ENCODE results near the gene HLF. TPM values are rescaled to one million over a fixed set of nuclear protein-coding genes. Genes with fewer than 3 reads are reported as not detected.
"Not testable (repeated sequence)": the region's sequence is repeated elsewhere in the genome, so short reads cannot be mapped to it uniquely, and the experiment has no call there.

Gene HLF
- total RNA-seq, 8 experiments from 2014 or later = 0.31 to 2.6 (median 0.77) TPM

- no peak overlapping the region for H3K27ac ChIP-seq
- no peaks in the 10 kb centered on the region for H3K4me1 ChIP-seq (replicated peaks in 1 of 2)
- in situ Hi-C loops (cut with MboI; ENCODE audit: low pct_unique_long_range_greater_than_20kb in 2 of 9, low sequenced_read_pairs in 9 of 9, unreplicated experiment in 9 of 9) = loop anchor here in 2 of 9 experiments (25.0 kb wide), 1 partner anchor 338 kb away; no protein-coding TSS in a partner anchor
- no peak for ATAC-seq (replicated peaks in 6 of 8)
- H3K4me3 ChIP-seq = no peak overlapping the region
- 0 to 100% (median 71%) methylated on average over 1 to 2 of the region's 2 CpGs; no CpG with 5 or more reads in 1 of the 10 experiments for WGBS, 10 experiments
These were observed 60.6 kb downstream of the HLF start for GRCh38 chr17:55325406-55325805.

GRCh38 chr17:55326030-55326429, 61.3 kb downstream of the HLF start:
- WGBS, 10 experiments = 80 to 100% (median 85%) methylated on average over 1 to 7 of the region's 7 CpGs; no CpG with 5 or more reads in 4 of the 10 experiments
- ATAC-seq (replicated peaks in 6 of 8) = no peak
- in situ Hi-C loops (cut with MboI; ENCODE audit: low pct_unique_long_range_greater_than_20kb in 2 of 9, low sequenced_read_pairs in 9 of 9, unreplicated experiment in 9 of 9) = loop anchor here in 2 of 9 experiments (25.0 kb wide), 1 partner anchor 339 kb away; no protein-coding TSS in a partner anchor

DNA sequence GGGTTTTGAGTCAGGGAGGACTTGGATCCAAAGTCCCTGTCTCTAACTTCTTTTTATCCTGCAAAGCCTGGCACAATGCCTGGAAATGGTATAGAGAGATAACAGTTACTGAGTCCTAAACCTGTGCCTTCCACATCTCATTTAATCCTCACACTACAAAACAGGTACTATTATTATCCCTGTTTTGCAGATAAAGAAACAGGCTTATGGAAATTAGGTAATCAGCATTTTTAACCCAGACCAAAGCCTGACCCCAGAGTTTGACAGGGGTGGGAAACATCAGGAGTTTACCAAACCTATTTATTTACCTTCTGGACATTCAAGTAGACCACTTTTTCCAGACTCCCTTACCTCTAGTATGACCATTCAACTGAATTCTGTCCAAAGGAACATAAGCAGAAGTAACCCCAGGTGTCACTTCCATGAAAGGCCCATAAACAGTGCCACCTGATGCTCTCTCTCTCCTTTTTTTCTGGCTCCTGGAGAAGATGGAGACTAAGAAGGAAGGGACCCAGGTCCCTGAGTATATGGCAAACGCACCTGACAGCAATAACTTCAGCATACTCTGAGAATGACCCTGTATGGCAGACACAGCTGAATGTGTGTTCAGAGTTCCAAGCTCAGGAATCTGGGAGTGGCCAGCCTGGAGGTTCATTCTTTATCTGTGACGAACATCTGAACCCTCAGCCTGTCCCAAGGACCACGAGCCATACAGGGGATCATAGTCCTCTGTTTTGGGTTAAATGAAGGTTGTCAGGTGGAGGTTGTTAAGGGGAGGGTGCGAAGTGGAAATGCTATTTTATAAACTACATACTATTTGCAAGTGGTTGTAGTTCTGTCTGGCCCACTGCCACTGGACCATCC, 62.7 kb downstream of the HLF start:
- in situ Hi-C loops (cut with MboI; ENCODE audit: low pct_unique_long_range_greater_than_20kb in 2 of 9, low sequenced_read_pairs in 9 of 9, unreplicated experiment in 9 of 9) = loop anchor here in 2 of 9 experiments (25.0 kb wide), 1 partner anchor 340 kb away; no protein-coding TSS in a partner anchor
- ATAC-seq (replicated peaks in 6 of 8) = peak in 2 of 8 experiments; percentile 75 to 95
- WGBS, 10 experiments = 29 to 100% (median 42%) methylated on average over 1 to 4 of the region's 4 CpGs; no CpG with 5 or more reads in 2 of the 10 experiments
- no peaks in the 10 kb centered on the region for H3K4me1 ChIP-seq (replicated peaks in 1 of 2)
- no peak overlapping the region for H3K4me3 ChIP-seq
- H3K27ac ChIP-seq = no peak overlapping the region

More at GRCh38 chr17:55326030-55326429, 61.3 kb downstream of the HLF start:
- Histone ChIP-seq H3K4me3 (no peak overlapping the region), H3K4me1 (replicated peaks in 1 of 2) (no peaks in the 10 kb centered on the region), H3K27ac (no peak overlapping the region)

DNA sequence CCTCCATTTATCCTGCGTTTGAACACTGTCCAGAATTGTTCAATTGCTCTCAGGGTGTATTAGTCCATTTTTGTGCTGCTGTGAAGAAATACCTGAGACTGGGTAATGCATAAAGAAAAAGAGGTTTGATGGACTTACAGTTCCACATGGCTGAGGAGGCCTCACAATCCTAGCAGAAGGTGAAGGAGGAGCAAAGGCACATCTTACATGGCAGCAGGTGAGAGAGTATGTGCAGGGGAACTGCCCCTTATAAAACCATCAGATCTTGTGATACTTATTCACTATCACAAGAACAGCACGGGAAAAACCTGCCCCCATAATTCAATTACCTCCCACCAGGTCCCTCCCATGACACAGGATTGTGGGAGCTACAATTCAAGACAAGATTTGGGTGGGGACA, 63.8 kb downstream of the HLF start:
- ATAC-seq (replicated peaks in 6 of 8); H3K4me3 ChIP-seq; H3K27ac ChIP-seq; H3K4me1 ChIP-seq (replicated peaks in 1 of 2): not testable (repeated sequence)
- in situ Hi-C loops (cut with MboI; ENCODE audit: low pct_unique_long_range_greater_than_20kb in 2 of 9, low sequenced_read_pairs in 9 of 9, unreplicated experiment in 9 of 9) = loop anchor here in 2 of 9 experiments (25.0 kb wide), 1 partner anchor 341 kb away; no protein-coding TSS in a partner anchor
- 0 to 86% (median 67%) methylated on average over 1 to 2 of the region's 2 CpGs; no CpG with 5 or more reads in 3 of the 10 experiments for WGBS, 10 experiments

DNA sequence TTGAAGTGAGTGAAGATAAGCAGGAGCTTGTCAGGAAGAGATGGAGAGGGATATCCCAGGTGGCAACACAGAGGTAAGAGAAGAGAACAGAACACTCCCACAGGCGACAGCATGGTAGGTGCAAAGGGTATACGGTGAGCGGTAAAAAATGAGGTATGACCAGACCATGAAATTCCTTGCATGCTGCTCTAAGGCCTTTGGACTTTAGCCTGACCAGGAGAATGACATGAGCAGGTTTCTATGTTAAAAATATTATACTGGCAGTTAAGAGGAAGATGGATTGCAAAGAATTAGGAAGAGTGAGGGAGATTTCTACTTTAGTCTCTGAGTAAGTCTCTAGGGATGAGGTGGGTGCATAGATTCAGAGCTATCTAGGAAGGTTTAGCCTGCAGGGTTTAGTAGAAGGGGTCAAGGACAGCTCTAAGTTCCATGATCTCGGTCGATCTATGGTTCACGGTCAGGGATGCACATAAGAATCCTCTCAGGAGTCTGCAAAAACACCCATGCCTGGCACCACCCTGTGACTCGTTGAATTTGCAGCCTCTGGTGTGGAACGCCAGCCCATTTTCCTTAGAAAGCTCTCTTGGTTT, 65.7 kb downstream of the HLF start:
- H3K4me3 ChIP-seq = no peak overlapping the region
- no peak overlapping the region for H3K27ac ChIP-seq
- in situ Hi-C loops (cut with MboI; ENCODE audit: low pct_unique_long_range_greater_than_20kb in 2 of 9, low sequenced_read_pairs in 9 of 9, unreplicated experiment in 9 of 9) = loop anchor here in 2 of 9 experiments (25.0 kb wide), 1 partner anchor 343 kb away; no protein-coding TSS in a partner anchor
- H3K4me1 ChIP-seq (replicated peaks in 1 of 2) = no peaks in the 10 kb centered on the region
- ATAC-seq (replicated peaks in 6 of 8) = peak in 1 of 8 experiments; percentile 15
- 0 to 97% (median 89%) methylated on average over 1 to 8 of the region's 8 CpGs for WGBS, 10 experiments

- Histone ChIP-seq H3K27ac (no peak overlapping the region), H3K4me1 (replicated peaks in 1 of 2) (no peaks in the 10 kb centered on the region), H3K4me3 (no peak overlapping the region)
- no peak for ATAC-seq (replicated peaks in 6 of 8)
- WGBS, 10 experiments = 70 to 98% (median 86%) methylated on average over 2 to 9 of the region's 15 CpGs
- in situ Hi-C loops (cut with MboI; ENCODE audit: low pct_unique_long_range_greater_than_20kb in 2 of 9, low sequenced_read_pairs in 9 of 9, unreplicated experiment in 9 of 9) = loop anchor here in 2 of 9 experiments (25.0 kb wide), 1 partner anchor 345 kb away; no protein-coding TSS in a partner anchor
These were observed 67.7 kb downstream of the HLF start for GRCh38 chr17:55332296-55333041.

GRCh38 chr17:55334285-55334684, 69.5 kb downstream of the HLF start:
- Histone ChIP-seq H3K27ac (no peak overlapping the region), H3K4me1 (replicated peaks in 1 of 2) (no peaks in the 10 kb centered on the region), H3K4me3 (no peak overlapping the region)
- WGBS, 10 experiments = 0 to 100% (median 60%) methylated on average over 1 to 3 of the region's 4 CpGs; no CpG with 5 or more reads in 1 of the 10 experiments
- in situ Hi-C loops (cut with MboI; ENCODE audit: low pct_unique_long_range_greater_than_20kb in 2 of 9, low sequenced_read_pairs in 9 of 9, unreplicated experiment in 9 of 9) = loop anchor here in 2 of 9 experiments (25.0 kb wide), 1 partner anchor 347 kb away; no protein-coding TSS in a partner anchor
- ATAC-seq (replicated peaks in 6 of 8) = peak in 4 of 8 experiments; percentile 26 to 85 (median 44)

- Histone ChIP-seq H3K4me3 (no peak overlapping the region), H3K4me1 (replicated peaks in 1 of 2) (no peaks in the 10 kb centered on the region), H3K27ac (no peak overlapping the region)
- peak in 1 of 8 experiments; percentile 13 for ATAC-seq (replicated peaks in 6 of 8)
- WGBS, 10 experiments = 0 to 100% (median 52%) methylated on average over 1 to 4 of the region's 6 CpGs; no CpG with 5 or more reads in 3 of the 10 experiments
- in situ Hi-C loops (cut with MboI; ENCODE audit: low pct_unique_long_range_greater_than_20kb in 2 of 9, low sequenced_read_pairs in 9 of 9, unreplicated experiment in 9 of 9) = loop anchor here in 2 of 9 experiments (25.0 kb wide), 1 partner anchor 348 kb away; no protein-coding TSS in a partner anchor
These were observed 70.3 kb downstream of the HLF start for GRCh38 chr17:55334881-55335540.

DNA sequence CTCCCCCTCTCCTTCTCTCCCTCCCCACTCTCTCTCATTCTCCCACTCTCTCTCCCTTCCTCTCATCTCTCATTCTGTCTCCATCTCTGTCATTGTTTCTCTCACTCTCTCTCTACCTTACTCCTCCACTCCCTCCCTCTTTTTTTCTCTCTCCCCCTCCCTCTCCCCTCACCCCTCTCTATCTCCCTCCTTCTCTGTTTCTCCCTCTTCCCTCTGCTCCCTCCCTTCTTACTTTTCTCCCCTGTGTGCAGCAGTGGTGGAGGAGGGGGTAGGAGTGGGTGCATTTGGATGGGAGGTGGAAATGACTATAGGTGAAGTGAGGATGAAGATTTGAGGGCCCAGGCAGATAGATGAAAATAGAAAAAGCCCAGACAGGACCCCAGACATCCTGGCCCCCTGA, 70.9 kb downstream of the HLF start:
- in situ Hi-C loops (cut with MboI; ENCODE audit: low pct_unique_long_range_greater_than_20kb in 2 of 9, low sequenced_read_pairs in 9 of 9, unreplicated experiment in 9 of 9) = loop anchor here in 2 of 9 experiments (25.0 kb wide), 1 partner anchor 348 kb away; no protein-coding TSS in a partner anchor
- Histone ChIP-seq H3K4me3 (no peak overlapping the region), H3K4me1 (replicated peaks in 1 of 2) (no peaks in the 10 kb centered on the region), H3K27ac (no peak overlapping the region)
- ATAC-seq (replicated peaks in 6 of 8) = no peak

DNA sequence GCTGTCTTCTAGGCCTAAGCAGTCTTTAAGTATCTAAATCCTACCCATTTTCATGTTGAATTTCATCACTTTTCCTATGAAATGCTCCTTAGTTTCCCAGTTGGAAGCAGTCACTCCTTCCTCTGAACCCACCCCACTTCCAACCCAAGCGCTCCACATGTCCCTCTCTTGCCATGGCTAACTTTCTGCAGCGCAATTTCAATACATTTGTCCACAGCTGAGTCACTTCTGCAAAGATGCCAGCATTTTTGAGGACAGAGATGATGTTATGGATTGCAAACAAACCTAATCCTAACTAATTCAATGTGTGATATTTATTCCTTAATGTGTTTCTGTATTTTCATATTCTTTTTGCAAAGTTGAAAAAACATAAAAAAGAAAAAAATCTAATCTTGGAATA, 71.7 kb downstream of the HLF start:
- H3K27ac ChIP-seq = no peak overlapping the region
- ATAC-seq (replicated peaks in 6 of 8) = no peak
- in situ Hi-C loops (cut with MboI; ENCODE audit: low pct_unique_long_range_greater_than_20kb in 2 of 9, low sequenced_read_pairs in 9 of 9, unreplicated experiment in 9 of 9) = loop anchor here in 2 of 9 experiments (25.0 kb wide), 1 partner anchor 349 kb away; no protein-coding TSS in a partner anchor
- 67 to 100% (median 96%) methylated on average over 1 to 2 of the region's 2 CpGs; no CpG with 5 or more reads in 4 of the 10 experiments for WGBS, 10 experiments
- no peaks in the 10 kb centered on the region for H3K4me1 ChIP-seq (replicated peaks in 1 of 2)
- no peak overlapping the region for H3K4me3 ChIP-seq

DNA sequence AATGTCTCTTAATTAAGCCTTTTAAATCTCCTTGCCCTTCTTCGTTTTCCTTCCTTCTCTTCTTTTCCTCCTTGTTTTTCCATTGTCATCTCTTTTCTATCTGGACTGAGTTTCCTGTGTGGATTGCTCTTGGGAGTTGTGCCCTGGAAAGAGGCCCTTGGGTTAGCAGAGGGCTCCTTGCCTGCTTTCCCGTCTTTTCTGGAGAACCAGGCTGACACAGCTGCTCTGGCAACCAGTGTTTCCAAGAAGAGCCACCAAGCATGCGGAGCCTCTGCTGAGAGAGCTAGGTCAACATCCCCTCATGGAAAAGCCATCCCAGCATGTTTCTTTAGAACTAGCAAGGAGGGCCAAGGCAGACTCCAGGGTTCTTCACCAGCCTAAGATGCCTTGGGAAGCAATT, 75.4 kb downstream of the HLF start:
- Histone ChIP-seq H3K4me3 (no peak overlapping the region), H3K4me1 (replicated peaks in 1 of 2) (no peaks in the 10 kb centered on the region), H3K27ac (no peak overlapping the region)
- peak in 1 of 8 experiments; percentile 42 for ATAC-seq (replicated peaks in 6 of 8)
- WGBS, 10 experiments = 13 to 100% (median 80%) methylated on average over 1 to 3 of the region's 3 CpGs; no CpG with 5 or more reads in 1 of the 10 experiments
- in situ Hi-C loops (cut with MboI; ENCODE audit: low pct_unique_long_range_greater_than_20kb in 2 of 9, low sequenced_read_pairs in 9 of 9, unreplicated experiment in 9 of 9) = loop anchor here in 3 of 9 experiments (10.0 to 25.0 kb wide), 2 partner anchors 345 to 353 kb away; no protein-coding TSS in a partner anchor

GRCh38 chr17:55340686-55341085, 75.9 kb downstream of the HLF start:
- in situ Hi-C loops (cut with MboI; ENCODE audit: low pct_unique_long_range_greater_than_20kb in 2 of 9, low sequenced_read_pairs in 9 of 9, unreplicated experiment in 9 of 9) = loop anchor here in 3 of 9 experiments (10.0 to 25.0 kb wide), 2 partner anchors 346 to 353 kb away; no protein-coding TSS in a partner anchor
- Histone ChIP-seq H3K27ac (no peak overlapping the region), H3K4me1 (replicated peaks in 1 of 2) (no peaks in the 10 kb centered on the region), H3K4me3 (no peak overlapping the region)
- 21 to 97% (median 75%) methylated on average over 1 to 3 of the region's 3 CpGs; no CpG with 5 or more reads in 2 of the 10 experiments for WGBS, 10 experiments
- ATAC-seq (replicated peaks in 6 of 8) = peak in 1 of 8 experiments; percentile 39

All from motor neuron (in vitro differentiated cells).